Activated CD4-positive, alpha-beta T cell treated with anti-CD3 and anti-CD28 coated beads, Interleukin-2, Interleukin-4, amounts not matched to agents 100 ng/mL and 50 ng/mL, durations not matched to agents 16 hours and 8 hours (primary cell): ENCODE data around the gene ZBED4.
A peak's percentile ranks its signal among the peaks of the same experiment; 100 is the strongest.

Source experiments
- DNase-seq: peaks from one replicate; pipeline ENCODE4 v3.0.0-alpha.2; 2020; ENCODE audit warnings: low spot score

The ZBED4 gene

GRCh38 chr22:49855251-49855911 lies 1.7 kb downstream of the ZBED4 start:
- DNase-seq, result no peak

GRCh38 chr22:49856343-49856742 lies 2.7 kb downstream of the ZBED4 start:
- no peak for DNase-seq

- DNase-seq, result no peak
These were observed 3.3 kb downstream of the ZBED4 start for GRCh38 chr22:49856766-49857618.

- DNase-seq, result no peak
These were observed 5.2 kb downstream of the ZBED4 start for GRCh38 chr22:49858827-49859226.

- DNase-seq, result no peak
These were observed 8.2 kb downstream of the ZBED4 start for GRCh38 chr22:49861642-49862495.

GRCh38 chr22:49862496-49862776 lies 8.8 kb downstream of the ZBED4 start:
- no peak for DNase-seq

- no peak for DNase-seq
These were observed 10.3 kb downstream of the ZBED4 start for GRCh38 chr22:49863931-49864330.

GRCh38 chr22:49865156-49865555 lies 11.5 kb downstream of the ZBED4 start:
- no peak for DNase-seq

- no peak for DNase-seq
These were observed 12.5 kb downstream of the ZBED4 start for GRCh38 chr22:49866134-49866533.

GRCh38 chr22:49866646-49867045 lies 13.0 kb downstream of the ZBED4 start:
- DNase-seq, result no peak

GRCh38 chr22:49867303-49868265 lies 13.9 kb downstream of the ZBED4 start:
- peak; percentile 44 for DNase-seq

- no peak for DNase-seq
These were observed 15.6 kb downstream of the ZBED4 start for GRCh38 chr22:49869086-49869830.

GRCh38 chr22:49869845-49870712 lies 16.4 kb downstream of the ZBED4 start:
- DNase-seq, result peak; percentile 52

- DNase-seq, result no peak
These were observed 17.8 kb downstream of the ZBED4 start for GRCh38 chr22:49871482-49871881.

- no peak for DNase-seq
These were observed 18.7 kb downstream of the ZBED4 start for GRCh38 chr22:49872347-49872746.

- DNase-seq, result no peak
These were observed 19.7 kb downstream of the ZBED4 start for GRCh38 chr22:49873228-49873940.

- DNase-seq, result no peak
These were observed 24.0 kb downstream of the ZBED4 start for GRCh38 chr22:49877642-49878041.

- no peak for DNase-seq
These were observed 24.6 kb downstream of the ZBED4 start for GRCh38 chr22:49878206-49878605.

- DNase-seq, result no peak
These were observed 26.2 kb downstream of the ZBED4 start for GRCh38 chr22:49879871-49880270.
